NCI-H1436 (cell line): ENCODE results near the gene ADD1.
"Not testable (repeated sequence)": the region's sequence is repeated elsewhere in the genome, so short reads cannot be mapped to it uniquely, and the experiment has no call there.

Experiments used
- DNase-seq: peaks from one replicate; lab custom pipeline; 2025; lab: John Stamatoyannopoulos, UW

ADD1 gene

GRCh38 chr4:2886161-2886560 is 42.5 kb downstream of the ADD1 start:
- DNase-seq = no peak

GRCh38 chr4:2886622-2887021 is 43.0 kb downstream of the ADD1 start:
- DNase-seq = no peak

- DNase-seq = no peak
These were observed 43.7 kb downstream of the ADD1 start for GRCh38 chr4:2887343-2887742.

- no peak for DNase-seq
These were observed 45.2 kb downstream of the ADD1 start for GRCh38 chr4:2888886-2889285.

GRCh38 chr4:2891294-2891693 is 47.6 kb downstream of the ADD1 start:
- DNase-seq = no peak

- no peak for DNase-seq
These were observed 50.1 kb downstream of the ADD1 start for GRCh38 chr4:2893772-2894171.

GRCh38 chr4:2898001-2898400 is 54.4 kb downstream of the ADD1 start:
- DNase-seq = no peak

- DNase-seq = no peak
These were observed 57.1 kb downstream of the ADD1 start for GRCh38 chr4:2900741-2901140.

- no peak for DNase-seq
These were observed 57.5 kb downstream of the ADD1 start for GRCh38 chr4:2901186-2901585.

- no peak for DNase-seq
These were observed 58.5 kb downstream of the ADD1 start for GRCh38 chr4:2902126-2902525.

GRCh38 chr4:2905544-2905943 is 61.9 kb downstream of the ADD1 start:
- DNase-seq = no peak

GRCh38 chr4:2906218-2906617 is 62.6 kb downstream of the ADD1 start:
- DNase-seq = no peak

GRCh38 chr4:2907226-2907625 is 63.6 kb downstream of the ADD1 start:
- DNase-seq = no peak

- no peak for DNase-seq
These were observed 64.2 kb downstream of the ADD1 start for GRCh38 chr4:2907706-2908293.

- DNase-seq = no peak
These were observed 65.0 kb downstream of the ADD1 start for GRCh38 chr4:2908686-2909085.

- no peak for DNase-seq
These were observed 65.9 kb downstream of the ADD1 start for GRCh38 chr4:2909583-2909982.

- no peak for DNase-seq
These were observed 66.8 kb downstream of the ADD1 start for GRCh38 chr4:2910409-2910808.

GRCh38 chr4:2911868-2912267 is 68.2 kb downstream of the ADD1 start:
- no peak for DNase-seq

- no peak for DNase-seq
These were observed 69.5 kb downstream of the ADD1 start for GRCh38 chr4:2913168-2913567.

GRCh38 chr4:2914256-2915126 is 70.8 kb downstream of the ADD1 start:
- DNase-seq = no peak

- no peak for DNase-seq
These were observed 72.1 kb downstream of the ADD1 start for GRCh38 chr4:2915789-2916188.

GRCh38 chr4:2916696-2917095 is 73.1 kb downstream of the ADD1 start:
- DNase-seq = not testable (repeated sequence)

- DNase-seq = not testable (repeated sequence)
These were observed 74.7 kb downstream of the ADD1 start for GRCh38 chr4:2918300-2918699.

GRCh38 chr4:2918714-2919113 is 75.1 kb downstream of the ADD1 start:
- not testable (repeated sequence) for DNase-seq
